ENCODE results near the gene CXXC1.
A peak's percentile ranks its signal among the peaks of the same experiment; 100 is the strongest.
"Not testable (repeated sequence)": the region's sequence is repeated elsewhere in the genome, so short reads cannot be mapped to it uniquely, and the experiment has no call there.

The CXXC1 gene

DNA sequence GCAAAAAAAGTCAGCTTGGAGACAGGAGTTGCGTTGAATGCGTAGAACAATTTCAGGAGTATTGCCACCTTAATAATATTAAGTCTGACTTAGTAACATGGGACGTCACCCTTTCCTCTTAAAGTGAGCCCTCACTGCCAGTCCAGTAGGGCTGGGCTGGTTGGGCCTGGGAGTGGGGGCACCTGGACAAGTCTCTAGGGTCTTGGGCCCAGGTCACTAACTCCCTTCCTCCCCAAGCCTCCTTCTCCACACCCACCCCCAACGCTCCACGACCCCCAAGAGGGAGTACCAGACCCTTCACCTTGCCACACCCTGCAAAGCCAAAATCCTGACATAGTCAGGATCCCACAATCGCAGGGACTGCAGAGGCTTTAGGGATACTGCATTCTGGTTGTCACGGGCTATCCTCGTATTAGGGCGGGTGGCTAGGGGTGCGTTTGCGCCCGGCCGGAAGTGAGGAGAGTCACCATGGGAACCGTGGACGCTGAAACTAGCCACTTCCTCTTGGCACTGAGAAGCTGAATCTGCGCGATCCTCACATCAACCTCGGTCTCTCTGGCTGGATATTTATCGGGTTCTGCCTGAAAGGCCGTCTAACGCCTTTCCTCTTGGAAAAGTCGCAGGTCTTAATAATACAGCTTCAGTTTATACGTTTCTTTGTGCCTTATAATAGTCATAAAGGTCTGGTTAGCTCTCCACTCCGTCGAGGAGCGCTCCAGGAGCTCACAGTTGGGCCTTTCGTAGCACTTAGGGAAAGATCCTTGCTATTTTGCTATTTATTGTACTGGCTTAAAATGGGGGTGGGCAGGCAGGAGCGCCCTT, 10.3 kb upstream of the CXXC1 start:
- DNase-seq, result peak; percentile 82

DNA sequence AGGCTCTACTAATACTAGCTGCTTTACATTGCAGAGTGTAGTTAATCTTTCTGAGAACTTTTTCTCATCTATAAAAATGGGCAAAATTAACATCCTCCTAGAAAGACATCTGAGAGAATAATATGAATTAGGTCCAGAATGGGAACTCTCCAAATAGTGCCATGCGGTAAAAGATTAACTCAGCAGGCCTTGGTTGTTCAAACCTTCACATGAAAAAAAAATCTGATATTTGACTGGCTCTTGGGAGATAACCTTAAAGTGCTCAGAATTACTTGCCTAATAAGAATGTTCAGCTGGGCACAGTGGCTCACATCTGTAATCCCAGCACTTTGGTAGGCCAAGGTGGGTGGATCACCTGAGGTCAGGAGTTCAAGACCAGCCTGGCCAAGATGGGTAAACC, 5.5 kb upstream of the CXXC1 start:
- DNase-seq, result no peak

DNA sequence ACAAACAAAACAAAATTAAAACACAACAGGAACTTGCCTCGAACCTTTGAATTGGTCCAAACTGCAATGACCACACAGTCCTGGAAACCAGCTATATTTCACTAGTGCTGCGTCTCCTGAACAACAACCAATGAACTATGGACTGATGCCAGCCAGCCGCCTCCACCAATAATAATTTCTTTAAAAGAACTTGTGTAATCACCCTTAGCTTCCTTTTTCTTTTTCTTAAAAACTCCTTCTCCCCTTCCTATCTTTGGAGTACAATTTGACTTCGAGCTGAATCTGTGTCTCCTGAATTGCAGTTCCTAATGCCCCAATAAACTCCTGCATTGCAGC, 1.6 kb upstream of the CXXC1 start:
- DNase-seq, result no peak

DNA sequence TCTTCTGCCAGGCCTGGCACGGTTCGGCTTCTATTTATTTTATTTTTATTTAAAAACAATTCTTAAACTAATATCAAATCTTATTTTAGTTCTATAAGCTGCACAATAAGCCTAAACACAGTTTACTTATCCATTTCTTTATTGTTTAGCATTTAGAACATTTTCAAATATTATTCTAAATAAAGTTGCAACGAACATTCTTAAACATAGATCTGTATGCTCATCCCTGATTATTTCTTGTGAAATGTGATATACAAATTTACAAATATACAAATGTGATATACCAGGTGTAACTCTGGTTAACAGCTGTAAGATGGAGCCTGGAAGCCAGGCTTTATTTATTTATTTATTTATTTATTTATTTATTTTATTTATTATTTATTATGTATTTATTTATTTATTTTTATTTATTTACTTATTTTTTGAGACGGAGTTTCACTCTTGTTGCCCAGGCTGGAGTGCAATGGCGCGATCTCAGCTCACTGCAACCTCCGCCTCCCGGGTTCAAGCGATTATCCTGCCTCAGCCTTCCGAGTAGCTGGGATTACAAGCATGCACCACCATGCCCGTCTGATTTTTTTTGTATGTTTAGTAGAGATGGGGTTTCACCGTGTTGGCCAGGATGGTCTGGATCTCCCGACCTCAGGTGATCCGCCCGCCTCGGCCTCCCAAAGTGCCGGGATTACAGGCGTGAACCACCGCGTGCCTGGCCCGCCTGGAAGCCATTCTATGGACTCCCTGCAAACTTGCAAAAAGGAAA, 1.0 kb upstream of the CXXC1 start:
- not testable (repeated sequence) for DNase-seq

DNA sequence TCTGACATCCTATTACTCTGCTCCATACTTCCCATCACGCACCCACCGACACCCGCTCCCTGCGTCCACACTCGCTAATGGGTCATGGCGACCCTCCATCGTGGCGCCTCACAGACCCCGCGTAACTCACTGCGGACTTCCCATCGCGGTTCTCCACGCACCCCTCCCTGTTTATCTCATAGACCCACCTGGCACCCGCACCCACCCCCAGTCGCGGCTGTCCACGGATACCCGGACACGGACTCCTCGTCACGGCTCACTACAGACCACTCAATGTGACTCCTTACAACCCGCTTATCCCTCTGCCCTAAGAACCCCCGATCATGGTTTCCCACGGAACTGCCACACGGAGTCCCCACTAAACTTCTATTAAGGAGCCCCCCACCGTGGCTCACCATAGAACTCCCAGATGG, 458 bp downstream of the CXXC1 start:
- DNase-seq, result no peak

DNA sequence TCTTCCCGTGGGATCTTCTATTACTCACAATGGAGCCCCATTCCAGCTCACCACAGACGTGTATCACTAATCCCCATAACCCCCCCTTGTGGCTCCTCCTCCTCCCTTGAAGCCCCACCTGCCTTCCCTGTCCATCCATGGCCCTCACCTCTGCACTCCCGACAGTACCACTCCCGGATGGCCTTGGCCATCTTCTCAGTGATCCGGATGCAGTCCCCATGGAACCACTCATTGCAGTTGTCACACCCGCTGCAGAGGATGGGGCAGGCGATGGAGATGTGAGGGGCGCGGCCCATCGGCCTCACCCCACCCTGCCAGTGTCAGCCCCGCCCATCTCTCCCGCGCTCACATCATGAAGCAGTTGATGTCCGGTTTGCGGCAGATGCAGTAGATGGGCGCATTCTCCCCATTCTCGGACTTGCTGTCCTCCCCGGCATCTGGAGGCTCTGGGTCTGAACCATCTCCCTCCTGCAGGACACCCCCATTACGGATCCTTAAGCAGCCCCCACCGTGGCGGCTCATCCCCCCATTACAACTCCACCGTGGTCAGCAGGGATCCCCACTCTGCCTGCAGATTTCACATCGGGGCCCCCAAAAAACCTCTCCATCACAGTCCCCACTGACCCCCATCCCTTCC, 983 bp downstream of the CXXC1 start:
- peak; percentile 72 for DNase-seq

DNA sequence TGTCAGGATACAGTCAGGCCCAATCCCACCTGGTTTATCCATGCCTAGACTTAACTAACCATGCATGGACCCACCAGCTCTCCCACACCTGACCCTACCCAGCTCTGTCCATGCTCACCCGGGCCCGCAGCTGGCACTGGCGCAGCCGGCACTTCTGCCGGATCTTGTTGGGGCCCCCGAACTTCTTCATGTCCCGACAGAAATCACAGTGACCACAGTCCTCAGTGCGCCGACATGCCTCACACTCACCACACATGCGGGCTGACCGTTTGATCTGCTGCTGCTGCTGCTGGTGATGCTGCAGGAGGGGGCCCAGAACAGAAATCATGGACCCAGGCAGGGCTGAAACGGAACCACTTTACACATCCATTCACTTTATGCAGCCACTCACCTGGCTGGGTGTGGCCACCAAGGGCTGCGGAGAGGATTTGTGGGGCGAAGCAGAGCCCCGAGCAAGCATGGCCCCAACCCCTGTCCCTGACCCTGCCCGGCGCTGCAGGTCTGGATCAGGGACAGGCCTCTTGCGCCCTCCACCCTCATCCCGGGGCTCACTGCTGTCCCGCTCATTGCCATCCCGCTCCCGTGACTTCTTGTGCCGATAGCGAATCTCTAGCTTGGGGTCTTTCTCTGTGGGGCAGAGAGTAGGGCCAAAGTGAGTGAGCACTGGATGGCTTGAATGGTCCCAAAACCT, 1.7 kb downstream of the CXXC1 start:
- no peak for DNase-seq

DNA sequence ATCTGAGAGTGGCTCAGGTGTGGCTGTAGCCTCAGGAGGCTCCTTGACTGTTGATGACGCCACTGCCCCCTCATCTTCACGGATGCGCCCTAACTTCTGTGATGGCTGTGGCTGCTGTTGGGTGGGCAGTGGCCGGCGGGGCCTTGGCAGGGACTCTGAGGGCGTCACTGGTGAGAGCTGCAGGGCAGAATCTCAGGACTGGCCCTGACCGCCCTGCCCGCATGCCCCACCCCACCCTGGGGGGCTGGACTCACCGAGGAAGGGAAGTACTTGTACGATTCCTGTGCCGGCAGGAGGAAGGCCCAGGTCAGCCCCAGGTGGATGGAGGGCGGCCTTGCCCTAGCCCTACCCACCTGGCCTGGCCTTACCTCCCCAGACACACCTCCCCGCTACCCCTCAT, 2.4 kb downstream of the CXXC1 start:
- DNase-seq, result no peak

DNA sequence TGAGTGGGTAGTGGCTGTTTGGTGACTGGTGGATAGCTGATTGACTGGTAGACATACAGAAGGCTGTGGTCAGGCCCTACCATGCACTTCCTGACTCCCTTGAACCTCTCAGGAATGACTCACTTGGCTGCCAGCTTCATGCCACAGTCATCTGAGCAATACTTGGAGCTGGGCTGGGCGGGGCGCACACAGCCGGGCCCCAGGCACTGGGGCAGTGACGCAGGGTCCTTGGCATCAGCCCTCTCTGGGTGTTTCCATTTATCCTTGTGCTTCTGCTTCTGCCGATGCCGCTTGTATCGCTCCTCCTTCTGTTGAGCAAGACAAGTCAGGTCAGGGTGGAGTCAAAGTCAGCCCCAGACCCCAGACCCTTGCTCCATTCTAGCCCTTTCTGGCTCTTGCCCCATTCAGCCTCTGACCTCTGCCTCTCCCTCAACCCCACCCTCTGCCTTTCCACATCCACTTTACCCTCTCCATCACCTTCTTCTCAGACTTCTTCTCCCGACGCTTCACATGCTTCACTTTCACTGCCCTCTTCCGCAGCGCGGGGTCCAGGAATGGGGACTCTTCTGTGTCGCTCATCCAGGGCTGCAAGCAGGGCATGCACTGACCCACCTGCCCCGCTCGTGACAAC, 3.1 kb downstream of the CXXC1 start:
- no peak for DNase-seq

DNA sequence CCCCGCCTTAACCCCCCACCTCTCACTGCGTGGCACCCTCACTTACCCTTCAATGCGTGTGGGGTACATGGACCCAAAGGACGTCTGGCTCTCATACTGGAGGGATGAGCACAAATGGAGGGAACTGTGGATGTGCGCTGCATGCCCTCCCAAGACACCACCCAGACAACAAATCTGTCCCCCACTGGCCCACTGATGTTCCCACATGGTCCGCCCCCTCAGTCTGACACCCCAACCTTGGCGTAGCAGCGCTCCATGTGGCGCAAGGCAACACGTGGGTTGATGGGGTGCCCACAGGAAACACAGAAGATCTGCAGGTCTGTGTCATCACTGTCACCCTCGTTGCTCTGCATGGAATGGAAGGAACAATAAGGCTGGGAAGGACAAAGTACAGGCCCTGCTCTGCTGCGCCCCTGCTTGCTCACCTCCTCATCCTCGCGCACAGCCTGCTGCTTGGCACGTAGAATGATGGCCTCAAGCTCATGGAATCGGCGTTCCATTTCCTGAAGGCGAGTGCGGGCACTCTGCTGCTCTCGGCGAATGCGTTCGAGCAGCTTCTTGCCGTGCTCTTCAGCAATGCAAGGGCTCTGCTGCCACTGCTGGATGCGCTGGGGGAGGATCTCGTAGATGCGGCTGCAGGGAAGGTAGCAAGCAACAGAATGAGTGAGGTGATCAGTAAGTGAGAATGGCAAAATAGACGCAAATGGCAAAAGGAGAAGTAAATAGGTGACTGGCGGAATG, 3.9 kb downstream of the CXXC1 start:
- no peak for DNase-seq

DNA sequence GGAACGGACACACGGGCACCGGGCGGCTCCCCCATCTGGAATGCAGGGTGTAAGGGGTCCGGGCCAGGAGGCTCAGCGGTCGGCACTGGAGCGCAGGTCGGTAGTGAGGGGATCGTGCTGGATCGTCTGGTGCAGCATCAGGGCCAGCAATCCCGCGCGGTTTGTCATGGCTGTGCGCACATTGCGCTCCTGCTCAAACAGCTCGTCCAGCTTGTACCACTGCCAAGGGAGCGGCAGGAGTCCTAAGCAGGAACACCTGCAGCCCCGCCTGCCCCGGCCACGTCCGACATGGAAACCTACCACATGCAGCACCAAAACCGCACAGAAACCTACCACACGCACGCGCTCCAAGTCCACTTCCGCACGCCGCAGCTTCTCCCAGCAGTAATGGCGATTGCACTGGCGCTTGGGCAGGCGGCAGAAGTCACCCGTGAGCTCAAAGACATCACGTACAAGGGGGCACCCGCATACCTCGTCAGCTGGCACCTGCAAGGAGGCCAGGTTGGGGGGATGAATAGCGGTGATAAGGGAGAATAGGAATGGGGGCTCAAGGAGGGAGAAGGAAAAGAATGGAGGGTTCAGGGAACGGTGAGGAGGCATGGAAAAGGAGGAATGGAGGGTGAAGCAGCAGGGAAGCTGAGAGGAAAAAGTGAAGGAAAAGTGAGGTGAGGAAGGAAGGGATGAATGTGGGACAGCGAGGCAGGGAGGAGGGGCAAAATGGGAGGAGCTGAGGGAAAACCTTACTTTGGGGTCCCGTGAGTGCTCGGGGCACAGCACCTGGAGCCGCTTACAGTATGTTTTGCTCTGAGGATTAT, 4.8 kb downstream of the CXXC1 start:
- DNase-seq, result no peak

DNA sequence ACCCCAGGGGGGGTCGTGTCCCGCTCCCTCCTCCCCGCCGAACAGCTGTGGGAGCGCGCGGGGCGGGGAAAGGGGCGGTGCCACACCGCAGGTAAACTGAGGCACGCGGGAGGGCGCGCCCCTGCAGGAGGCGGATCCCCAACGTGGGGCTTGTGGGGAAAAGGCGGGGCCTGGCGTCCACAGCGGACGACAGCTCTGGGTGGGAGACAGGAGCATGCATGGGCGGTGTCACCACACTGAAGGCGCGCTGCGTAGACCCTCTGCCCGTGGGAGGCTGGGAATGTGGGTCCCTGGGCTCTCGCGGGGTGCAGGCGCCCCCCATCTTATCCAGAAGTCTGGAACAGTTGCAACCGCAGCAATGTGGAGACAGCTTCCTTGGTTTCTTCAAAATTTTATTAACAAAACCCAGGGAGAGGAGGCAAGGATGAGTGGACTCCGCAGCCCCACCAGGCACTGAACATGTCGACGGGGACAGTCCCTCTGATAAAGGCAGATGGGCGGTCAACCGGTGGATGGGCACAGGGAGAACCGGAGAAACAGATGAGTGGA, 5.4 kb downstream of the CXXC1 start:
- no peak for DNase-seq

DNA sequence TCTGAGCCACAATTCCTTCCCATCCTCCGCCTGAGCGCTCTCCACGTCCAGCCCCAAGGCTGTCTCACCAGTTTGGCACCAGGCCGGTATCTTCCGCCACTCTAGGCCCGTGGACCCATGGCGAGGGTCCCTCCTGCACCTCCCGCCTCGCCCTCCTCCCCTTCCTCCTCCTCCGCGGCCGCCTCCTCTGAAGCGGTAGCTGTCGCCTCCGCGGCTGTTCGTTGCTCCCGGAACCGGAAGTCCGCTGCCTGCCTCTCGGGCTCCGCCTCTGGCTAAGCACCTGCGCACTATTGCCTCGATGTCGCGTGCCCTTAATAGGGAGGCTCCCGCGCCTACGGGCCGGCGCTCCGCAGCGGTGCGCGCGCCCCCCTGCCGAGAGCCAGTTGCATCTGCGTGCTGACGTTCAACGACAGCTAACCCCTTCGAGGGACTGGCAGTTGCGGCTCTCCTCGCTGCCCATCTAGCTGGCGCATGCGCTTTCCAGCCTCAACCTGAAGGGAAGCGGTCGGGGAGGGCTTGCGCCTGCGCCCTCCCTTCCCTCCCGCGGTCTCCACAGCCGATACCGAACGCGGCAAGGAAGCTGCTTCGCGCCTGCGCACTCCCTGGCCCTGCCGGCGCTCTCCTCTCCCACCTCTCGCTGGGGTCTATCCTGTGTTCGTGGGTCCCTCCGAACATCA, 6.1 kb downstream of the CXXC1 start, which contains the start of gene MBD1:
TSS of gene MBD1 (minus strand) at position 229 of the 677 bp plus-strand sequence. CDS start 1,531 bp downstream, outside the sequence.
- DNase-seq, result peak; percentile 95

DNA sequence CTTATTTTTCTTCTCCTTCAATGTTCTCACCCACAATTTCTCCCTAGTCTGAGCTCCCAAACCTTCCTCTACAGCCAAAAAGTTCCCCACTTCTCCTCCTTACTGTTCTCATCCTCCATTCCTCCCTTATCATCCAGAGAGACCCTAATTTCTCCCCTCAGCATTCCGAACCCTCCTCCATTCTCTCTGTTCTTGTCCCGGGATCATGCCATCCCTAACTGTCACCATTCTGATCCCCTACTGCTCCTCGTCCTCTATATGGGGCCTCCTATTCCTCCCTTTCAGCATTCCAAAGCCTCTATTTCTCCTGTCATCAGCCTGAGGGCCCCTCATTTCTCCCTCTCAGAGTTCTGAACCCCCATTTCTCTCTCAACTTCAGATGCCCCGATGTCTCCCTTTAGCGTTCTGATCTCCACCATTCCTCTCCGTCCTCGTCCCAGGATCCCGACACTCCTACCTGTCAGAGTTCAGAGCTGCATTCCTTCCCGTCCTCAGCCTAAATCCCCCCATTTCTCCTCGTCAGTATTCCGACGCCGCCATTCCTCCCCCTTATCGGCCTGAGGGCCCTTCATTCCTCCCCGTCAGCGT, 6.7 kb downstream of the CXXC1 start:
- DNase-seq, result no peak

DNA sequence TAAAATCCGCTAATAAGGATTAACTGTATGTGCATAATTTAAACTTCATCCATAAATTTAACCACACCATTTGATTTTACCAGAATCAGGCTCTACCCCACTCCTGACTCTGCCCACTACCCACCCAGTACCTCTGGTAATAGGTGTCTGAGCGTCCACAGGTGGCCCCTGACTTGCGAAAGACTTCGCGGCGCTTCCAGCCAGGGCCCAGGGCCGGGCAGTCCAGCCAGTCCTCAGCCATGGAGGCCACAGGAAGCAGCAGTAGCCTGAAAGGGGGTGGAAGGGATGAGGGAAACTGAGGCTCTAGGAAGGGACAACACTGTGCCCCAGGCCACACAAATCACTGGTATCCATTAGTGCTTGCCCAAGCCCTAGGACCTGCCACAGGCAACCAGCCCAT, 7.7 kb downstream of the CXXC1 start:
- DNase-seq, result no peak

DNA sequence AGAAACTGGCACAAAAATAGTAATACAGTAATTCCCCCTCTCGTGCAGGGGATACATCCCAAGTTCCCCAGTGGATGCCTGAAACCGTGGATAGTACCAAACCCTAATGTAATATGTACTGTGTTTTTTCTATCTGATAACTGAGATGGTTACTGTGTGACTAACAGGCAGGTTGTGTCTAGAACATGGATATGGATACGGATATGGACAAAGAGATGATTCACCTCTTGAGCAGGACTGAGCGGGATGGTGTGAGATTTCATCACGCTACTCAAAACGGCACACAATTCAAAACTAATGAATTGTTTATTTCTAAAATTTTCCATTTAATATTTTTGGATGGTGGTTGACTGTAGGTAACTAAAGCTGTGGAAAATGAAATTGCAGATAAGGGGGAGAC, 9.6 kb downstream of the CXXC1 start:
- no peak for DNase-seq

DNA sequence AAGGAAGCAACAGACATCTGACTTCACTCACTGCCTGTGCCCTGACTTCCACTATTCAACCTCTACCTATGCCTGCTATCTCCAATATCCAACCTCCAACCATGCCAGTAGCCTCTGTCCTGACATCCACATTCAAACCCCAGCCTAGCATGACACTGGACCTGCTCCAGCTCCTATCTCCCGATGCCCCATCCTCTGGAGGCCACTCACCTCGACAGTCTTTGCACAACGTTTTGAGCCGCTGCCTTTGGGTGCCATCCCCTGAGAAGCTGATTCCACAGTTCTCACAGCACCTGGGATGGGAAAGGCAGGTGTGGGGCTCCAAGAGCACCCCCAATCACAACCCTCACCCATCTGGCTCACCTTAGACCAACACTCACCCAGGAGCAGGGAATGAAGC, 11.0 kb downstream of the CXXC1 start:
- DNase-seq, result no peak

DNA sequence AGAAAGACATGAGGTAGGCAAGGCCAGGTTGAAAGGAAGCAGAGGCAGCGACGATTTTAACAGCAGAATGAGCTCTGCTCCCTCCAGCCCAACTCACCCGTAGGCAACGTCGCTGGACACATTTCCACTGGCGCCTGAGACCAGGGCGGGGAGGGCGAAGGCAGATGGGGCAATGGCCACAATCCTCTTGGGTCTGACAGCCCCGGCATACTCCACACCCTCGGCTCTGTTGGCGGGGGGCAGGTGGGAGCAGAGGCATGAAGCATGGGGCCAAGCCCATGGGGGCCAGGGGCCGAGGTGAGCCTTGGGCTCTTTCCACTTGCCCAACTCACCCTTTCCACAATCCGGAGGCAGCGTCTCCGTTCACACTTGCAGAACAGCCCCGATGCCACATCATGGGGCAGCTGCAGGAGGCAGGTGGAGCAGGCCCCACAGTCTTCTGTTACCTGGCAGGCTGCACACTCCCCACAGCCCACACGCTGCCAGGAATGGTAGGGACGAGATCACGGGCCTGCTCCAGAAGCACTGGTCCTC, 11.9 kb downstream of the CXXC1 start:
- DNase-seq, result no peak

DNA sequence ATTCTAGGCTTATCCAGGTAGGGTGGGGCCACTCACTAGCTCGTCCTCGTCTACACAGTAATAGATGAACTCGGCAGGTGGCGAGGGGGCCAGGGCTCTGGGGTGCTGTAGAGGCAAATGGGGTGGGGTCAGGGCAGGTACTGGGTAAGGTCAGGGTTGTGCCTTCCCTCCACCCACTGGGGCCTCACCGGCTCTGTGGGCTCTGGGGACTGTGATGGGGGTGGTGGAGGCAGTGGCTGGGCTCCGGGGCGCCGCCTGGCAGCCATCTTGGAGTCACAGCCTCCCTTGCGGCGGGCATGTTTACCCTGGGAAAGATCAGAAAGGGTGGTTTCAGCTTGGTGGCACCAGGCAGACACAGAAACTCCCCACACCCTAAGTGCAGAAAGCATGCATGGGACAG, 12.6 kb downstream of the CXXC1 start:
- DNase-seq, result no peak

DNA sequence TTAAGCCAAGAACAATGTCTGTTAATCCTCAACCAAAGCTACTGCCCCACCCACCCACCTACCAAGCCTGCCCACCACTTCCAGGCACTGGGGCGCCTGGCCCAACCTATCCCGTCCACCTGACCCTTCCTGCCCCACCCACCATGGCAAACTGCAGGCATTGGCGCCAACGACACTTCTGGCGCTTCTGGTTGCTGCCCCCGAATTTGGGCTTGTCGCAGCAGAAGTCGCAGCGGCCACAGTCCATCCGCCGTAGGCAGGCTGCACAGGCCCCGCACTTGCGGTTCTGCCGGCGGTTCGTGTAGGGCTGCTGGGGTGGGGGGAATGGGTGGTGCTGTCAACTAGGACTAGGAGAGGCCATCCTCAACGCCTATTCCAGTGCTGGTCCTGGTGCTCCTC, 13.4 kb downstream of the CXXC1 start:
- DNase-seq, result no peak

Data from stimulated activated CD8-positive, alpha-beta memory T cell treated with anti-CD3 and anti-CD28 coated beads, Interleukin-4, amount 100 ng/mL, for 48 hours (primary cell).